OCI-LY7 (cell line): ENCODE results near the gene LHFPL6. TPM values are rescaled to one million over a fixed set of nuclear protein-coding genes. Genes with fewer than 3 reads are reported as not detected.

Experiments used
- BruUV-seq: library from RNA; stranded (reverse); fragments of 400-500 nt; replicated peaks from 2 replicates; lab custom pipeline; 2021; lab: Mats Ljungman, UMichigan
- CTCF ChIA-PET: fragments of 300-600 bp; sonication (Branson Sonifier 250); formaldehyde crosslinking; loops from one replicate; lab custom pipeline; 2022; ENCODE audit warnings: antibody characterized with exemption; ENCODE audit not compliant: unreplicated experiment; lab: Charles Lee
- POLR2A ChIA-PET: fragments of 300-600 bp; sonication (Branson Sonifier 250); formaldehyde crosslinking; loops from one replicate; lab custom pipeline; 2022; ENCODE audit warnings: antibody characterized with exemption; lab: Charles Lee
- DNase-seq: peaks from one replicate; pipeline ENCODE4 v3.0.0-alpha.2; 2015; ENCODE audit warnings: low spot score
- H2AFZ ChIP-seq: fragments of 200-600 bp; sonication (generic), shearing (Covaris generic); 2 replicates; pipeline ENCODE4 v1.6.1; 2014; ENCODE audit warnings: mild to moderate bottlenecking, antibody characterized with exemption, low read length, moderate library complexity
- H3K27ac ChIP-seq: fragments of 200-600 bp; sonication (generic); 2 replicates; pipeline ENCODE4 v1.5.1; 2014; ENCODE audit warnings: mixed run types, low read depth, mild to moderate bottlenecking, moderate library complexity, low read length, inconsistent platforms; ENCODE audit not compliant: poor library complexity, severe bottlenecking
- H3K36me3 ChIP-seq: fragments of 200-600 bp; sonication (generic); 2 replicates; pipeline ENCODE4 v1.6.1; 2014; ENCODE audit warnings: mild to moderate bottlenecking, antibody characterized with exemption, low read length, moderate library complexity, mixed read lengths; ENCODE audit not compliant: insufficient read depth
- H3K4me1 ChIP-seq: fragments of 200-600 bp; sonication (generic); 2 replicates; pipeline ENCODE4 v1.5.1; 2014; ENCODE audit warnings: mild to moderate bottlenecking, low read length; ENCODE audit not compliant: insufficient read depth, poor library complexity, severe bottlenecking
- H3K4me2 ChIP-seq: fragments of 200-600 bp; sonication (generic); 2 replicates; pipeline ENCODE4 v1.6.1; 2014; ENCODE audit warnings: mild to moderate bottlenecking, low read length
- H3K4me3 ChIP-seq: fragments of 200-600 bp; sonication (generic); 2 replicates; pipeline ENCODE4 v1.5.1; 2014; ENCODE audit warnings: mild to moderate bottlenecking, low read depth, low read length; ENCODE audit not compliant: poor library complexity, severe bottlenecking
- H3K79me2 ChIP-seq: fragments of 200-600 bp; sonication (generic); 2 replicates; pipeline ENCODE4 v1.6.1; 2016; ENCODE audit warnings: low read depth, mild to moderate bottlenecking, low read length, moderate library complexity, mixed read lengths; ENCODE audit not compliant: insufficient read depth
- H3K9me2 ChIP-seq: fragments of 200-600 bp; sonication (generic); 2 replicates; pipeline ENCODE4 v1.6.1; 2016; ENCODE audit warnings: mild to moderate bottlenecking, low read length, mixed read lengths; ENCODE audit not compliant: insufficient read depth
- H3K9me3 ChIP-seq: fragments of 200-600 bp; sonication (generic); 2 replicates; pipeline ENCODE4 v1.6.1; 2014; ENCODE audit warnings: mild to moderate bottlenecking, mixed run types, low read length, mixed read lengths
- H4K20me1 ChIP-seq: fragments of 200-600 bp; sonication (generic); 2 replicates; pipeline ENCODE4 v1.6.1; 2014; ENCODE audit warnings: mild to moderate bottlenecking, antibody characterized with exemption, low read length, moderate library complexity, mixed read lengths; ENCODE audit not compliant: insufficient read depth
- CTCF ChIP-seq: fragments of 200-600 bp; sonication (generic); conservative IDR thresholded peaks from 2 replicates; pipeline ENCODE4 v1.5.1; 2014; ENCODE audit warnings: mild to moderate bottlenecking, antibody characterized with exemption, low read length, moderate library complexity, mixed read lengths
- EZH2phosphoT487 ChIP-seq: fragments of 200-600 bp; sonication (generic); IDR thresholded peaks from 2 replicates; pipeline ENCODE4 v1.6.1; 2018; ENCODE audit warnings: low read depth, borderline replicate concordance, mild to moderate bottlenecking, mixed run types, antibody characterized with exemption, low read length, moderate library complexity, mixed read lengths
- intact Hi-C: fragments of 100-400 bp; cut with micrococcal nuclease; formaldehyde crosslinking; loops from one replicate; pipeline ENCODE4 v1.10.0; 2022; ENCODE audit not compliant: unreplicated experiment
- total RNA-seq, 2 experiments: library from RNA; depleted of rRNA in 1 of 2; stranded (reverse); fragments of >200 nt in 1 of 2; shearing (Covaris generic) in 1 of 2; gene quantifications; 2 replicates each; pipeline ENCODE4 v1.2.3, GENCODE V29; 2014 to 2022

Gene LHFPL6
- total RNA-seq, 2 experiments from 2014 or later, result 15.1 to 27.7 TPM

DNA sequence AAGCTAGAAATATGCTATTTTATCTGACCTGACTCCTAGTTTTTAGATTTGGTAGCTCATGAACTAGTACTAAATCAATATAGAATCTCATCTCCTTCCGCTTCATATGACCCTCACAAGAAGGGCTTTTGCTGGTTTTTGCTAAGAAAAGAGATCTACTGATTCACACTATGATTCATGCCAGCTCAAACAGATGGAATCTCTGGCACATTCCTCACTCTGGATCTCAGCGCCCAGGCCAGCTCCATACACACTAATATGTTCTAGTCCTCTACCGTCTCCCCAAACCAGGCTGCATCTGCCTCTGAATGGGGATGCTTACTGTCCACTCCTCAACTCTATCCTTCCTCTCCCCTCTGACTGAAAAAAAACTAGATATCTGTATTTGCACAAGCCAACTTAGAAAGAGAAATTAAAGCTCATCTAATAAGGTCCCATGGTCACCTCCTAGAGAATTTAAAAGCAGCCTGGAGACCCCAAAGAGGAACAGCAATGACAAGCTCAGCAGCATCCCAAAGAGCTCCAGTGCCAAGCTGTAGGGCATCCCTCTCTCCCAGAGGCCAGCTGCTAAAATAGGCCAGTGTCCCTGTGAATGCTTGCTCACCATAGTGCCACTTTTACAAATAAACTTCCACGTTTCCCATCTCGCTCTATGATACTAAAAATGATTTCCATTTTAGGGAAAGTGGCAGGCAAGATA is 74.9 kb downstream of the LHFPL6 start:
- intact Hi-C loops, result no loop called here
- TF ChIP-seq EZH2phosphoT487 (no peak), CTCF (no peak)
- Histone ChIP-seq H3K9me2 (no peaks in the 10 kb centered on the region), H3K4me3 (no peak overlapping the region), H2AFZ (no peak overlapping the region), H4K20me1 (no peaks in the 10 kb centered on the region), H3K79me2 (no peaks in the 10 kb centered on the region), H3K36me3 (no peaks in the 10 kb centered on the region), H3K4me2 (no peak overlapping the region), H3K9me3 (no peaks in the 10 kb centered on the region), H3K4me1 (no peaks in the 10 kb centered on the region), H3K27ac (no peak overlapping the region)
- ChIA-PET POLR2A (interaction anchor here (0.7 to 1.8 kb wide), 5 partner anchors 9 to 26 kb away, joined by 3 to 5 read pairs (median 4); no protein-coding TSS in a partner anchor), CTCF (no interaction called here)
- BruUV-seq, result no TSS peak
- DNase-seq, result no peak

DNA sequence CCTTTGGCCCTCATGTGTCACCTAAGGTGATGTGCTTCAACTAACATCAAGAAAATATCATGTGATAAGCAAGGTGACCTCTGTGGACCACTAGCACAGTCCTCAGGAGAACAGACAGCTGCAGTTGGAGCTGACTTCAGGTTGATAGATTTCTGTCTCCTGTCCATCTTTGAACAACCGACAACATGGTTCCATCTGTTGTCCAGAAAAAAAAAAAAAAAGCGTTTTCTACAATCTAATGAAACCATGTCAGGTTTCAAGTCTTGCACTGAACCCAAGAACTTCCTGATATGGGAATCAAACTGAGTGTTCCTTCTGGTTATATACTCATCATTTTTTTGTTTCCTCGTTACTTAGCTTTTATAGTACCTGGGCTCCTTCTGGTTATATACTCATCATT is 75.7 kb downstream of the LHFPL6 start:
- H3K4me2 ChIP-seq, result no peak overlapping the region
- no peaks in the 10 kb centered on the region for H3K4me1 ChIP-seq
- H2AFZ ChIP-seq, result no peak overlapping the region
- TF ChIP-seq CTCF, result no peak
- no peak for TF ChIP-seq EZH2phosphoT487
- H3K27ac ChIP-seq, result no peak overlapping the region
- H3K4me3 ChIP-seq, result no peak overlapping the region
- CTCF ChIA-PET, result no interaction called here
- no peaks in the 10 kb centered on the region for H3K9me3 ChIP-seq
- intact Hi-C loops, result no loop called here
- no TSS peak for BruUV-seq
- H3K36me3 ChIP-seq, result no peaks in the 10 kb centered on the region
- H4K20me1 ChIP-seq, result no peaks in the 10 kb centered on the region
- no peaks in the 10 kb centered on the region for H3K79me2 ChIP-seq
- POLR2A ChIA-PET, result interaction anchor here (1.1 to 1.8 kb wide), 3 partner anchors 9 to 21 kb away, joined by 4 to 5 read pairs (median 4); no protein-coding TSS in a partner anchor
- DNase-seq, result no peak
- H3K9me2 ChIP-seq, result no peaks in the 10 kb centered on the region

DNA sequence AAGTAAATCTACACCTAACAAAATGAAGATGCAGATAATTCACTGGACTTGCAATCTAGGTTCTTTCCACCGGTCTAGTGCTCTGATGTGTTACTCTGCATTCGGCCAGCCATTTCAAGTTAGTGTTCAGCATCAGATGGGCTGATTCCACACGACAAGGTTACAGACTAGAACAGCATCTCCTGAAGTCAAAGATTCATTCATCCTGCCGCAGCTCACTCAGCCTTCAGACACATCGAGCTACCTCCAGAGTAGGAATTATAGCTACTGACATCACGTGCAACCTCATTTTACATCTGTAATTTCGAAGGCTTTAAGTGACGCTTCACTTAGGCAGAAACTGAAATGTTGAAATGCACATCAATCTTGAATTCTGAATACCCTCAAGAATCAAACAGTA is 76.5 kb downstream of the LHFPL6 start:
- H3K4me2 ChIP-seq, result no peak overlapping the region
- H3K4me1 ChIP-seq, result no peaks in the 10 kb centered on the region
- no peak overlapping the region for H3K27ac ChIP-seq
- H4K20me1 ChIP-seq, result no peaks in the 10 kb centered on the region
- ChIA-PET CTCF (no interaction called here), POLR2A (no interaction called here)
- H3K9me2 ChIP-seq, result no peaks in the 10 kb centered on the region
- TF ChIP-seq CTCF (no peak), EZH2phosphoT487 (no peak)
- intact Hi-C loops, result no loop called here
- H3K9me3 ChIP-seq, result no peaks in the 10 kb centered on the region
- no peak for DNase-seq
- BruUV-seq, result no TSS peak
- H3K79me2 ChIP-seq, result no peaks in the 10 kb centered on the region
- no peaks in the 10 kb centered on the region for H3K36me3 ChIP-seq
- H3K4me3 ChIP-seq, result no peak overlapping the region
- no peak overlapping the region for H2AFZ ChIP-seq
